Ascending aorta (tissue), 2 donors: ENCODE results near the gene KIFC3. TPM values are rescaled to one million over a fixed set of nuclear protein-coding genes. Genes with fewer than 3 reads are reported as not detected.
A peak's percentile ranks its signal among the peaks of the same experiment; 100 is the strongest.

ENCODE experiments used
- DNase-seq, 2 donors: peaks; one replicate each; pipeline ENCODE4 v3.0.0-alpha.2; 2019; ENCODE audit warnings: low spot score in 2 of 2
- H3K27ac ChIP-seq, 2 donors: fragments of 200-600 bp; sonication (generic); one replicate each; pipeline ENCODE4 v1.5.1; 2016 to 2017; ENCODE audit warnings: mild to moderate bottlenecking in 1 of 2
- H3K27me3 ChIP-seq: fragments of 200-600 bp; sonication (generic); one replicate; pipeline ENCODE4 v1.5.1; 2017
- H3K36me3 ChIP-seq, 2 donors: fragments of 200-600 bp; sonication (generic); one replicate each; pipeline ENCODE4 v1.5.1; 2016
- H3K4me1 ChIP-seq, 2 donors: fragments of 200-600 bp; sonication (generic); one replicate each; pipeline ENCODE4 v1.5.1; 2016 to 2017; ENCODE audit warnings: mild to moderate bottlenecking in 1 of 2
- H3K4me3 ChIP-seq, 2 donors: fragments of 200-600 bp; sonication (generic); one replicate each; pipeline ENCODE4 v1.5.1; 2016 to 2017; ENCODE audit warnings: mild to moderate bottlenecking in 1 of 2
- H3K9me3 ChIP-seq, 2 donors: fragments of 200-600 bp; sonication (generic); one replicate each; pipeline ENCODE4 v1.5.1; 2016
- CTCF ChIP-seq, 3 experiments: fragments of 200-600 bp in 2 of 3; fragments of 450-650 bp in 1 of 3; sonication (generic) in 2 of 3; IDR thresholded peaks; one replicate each; pipeline ENCODE4 v1.5.1; 2016 to 2019; ENCODE audit warnings: antibody characterized with exemption in 3 of 3, mild to moderate bottlenecking in 1 of 3, moderate library complexity in 1 of 3
- intact Hi-C: fragments of 100-400 bp; cut with DNase I; formaldehyde crosslinking; loops from one replicate; pipeline ENCODE4 v1.15.1; 2023
- total RNA-seq: library from RNA; depleted of rRNA; stranded (reverse); fragments of >200 nt; gene quantifications from one replicate; pipeline ENCODE4 v1.1.0, GENCODE V29; 2016

The KIFC3 gene
- total RNA-seq, 1 donor from 2014 or later = 54.9 TPM

- intact Hi-C loops = no loop called here
- H3K4me1 ChIP-seq = no peaks in the 10 kb centered on the region
- H3K27me3 ChIP-seq = no peaks in the 10 kb centered on the region
- no peak for DNase-seq
- H3K36me3 ChIP-seq = peaks cover 17% of the 10 kb centered on the region in 2 donors
- no peak overlapping the region for H3K4me3 ChIP-seq
- H3K27ac ChIP-seq = no peak overlapping the region
- TF ChIP-seq CTCF (IDR thresholded peaks at IDR 0.05) = no peak
- H3K9me3 ChIP-seq = no peaks in the 10 kb centered on the region
Measured at GRCh38 chr16:57778658-57779057, 23.6 kb downstream of the KIFC3 start.

GRCh38 chr16:57775661-57776469 lies 26.4 kb downstream of the KIFC3 start:
- Histone ChIP-seq H3K9me3 (no peaks in the 10 kb centered on the region), H3K27ac (no peak overlapping the region), H3K4me3 (no peak overlapping the region), H3K36me3 (peaks cover 21 to 26% of the 10 kb centered on the region in 2 donors), H3K4me1 (no peaks in the 10 kb centered on the region), H3K27me3 (no peaks in the 10 kb centered on the region)
- DNase-seq = no peak
- TF ChIP-seq CTCF (IDR thresholded peaks at IDR 0.05) = peak in 1 of 3 experiments; percentile 12
- intact Hi-C loops = no loop called here

- intact Hi-C loops = no loop called here
- no peak for TF ChIP-seq CTCF (IDR thresholded peaks at IDR 0.05)
- peaks cover 32 to 37% of the 10 kb centered on the region in 2 donors for H3K36me3 ChIP-seq
Measured at GRCh38 chr16:57774705-57775285, 27.5 kb downstream of the KIFC3 start.

GRCh38 chr16:57773655-57774295 lies 28.5 kb downstream of the KIFC3 start:
- no peak overlapping the region for H3K4me3 ChIP-seq
- DNase-seq = no peak
- no peak for TF ChIP-seq CTCF (IDR thresholded peaks at IDR 0.05)
- H3K27ac ChIP-seq = no peak overlapping the region
- intact Hi-C loops = no loop called here
- no peaks in the 10 kb centered on the region for H3K9me3 ChIP-seq
- H3K36me3 ChIP-seq = peaks cover 37 to 47% of the 10 kb centered on the region in 2 donors
- H3K4me1 ChIP-seq = no peaks in the 10 kb centered on the region
- no peaks in the 10 kb centered on the region for H3K27me3 ChIP-seq

More at GRCh38 chr16:57774705-57775285, 27.5 kb downstream of the KIFC3 start:
- no peaks in the 10 kb centered on the region for H3K9me3 ChIP-seq
- H3K4me3 ChIP-seq = no peak overlapping the region
- no peak for DNase-seq
- no peaks in the 10 kb centered on the region for H3K27me3 ChIP-seq
- H3K4me1 ChIP-seq = no peaks in the 10 kb centered on the region
- H3K27ac ChIP-seq = no peak overlapping the region

- DNase-seq = no peak
- intact Hi-C loops = no loop called here
- Histone ChIP-seq H3K4me3 (no peak overlapping the region), H3K9me3 (no peaks in the 10 kb centered on the region), H3K27ac (no peak overlapping the region), H3K4me1 (no peaks in the 10 kb centered on the region), H3K36me3 (peaks cover 37 to 51% of the 10 kb centered on the region in 2 donors), H3K27me3 (no peaks in the 10 kb centered on the region)
- no peak for TF ChIP-seq CTCF (IDR thresholded peaks at IDR 0.05)
Measured at GRCh38 chr16:57773019-57773418, 29.3 kb downstream of the KIFC3 start.
